SK-N-SH (cell line): ENCODE results near the gene DUSP23. TPM values are rescaled to one million over a fixed set of nuclear protein-coding genes. Genes with fewer than 3 reads are reported as not detected.

Source experiments
- CTCF ChIA-PET: fragments of 300-600, 350-600 bp; formaldehyde crosslinking; extraction: SDS; loops from one replicate; lab custom pipeline; 2021; lab: Yijun Ruan, JAX
- POLR2A ChIA-PET: fragments of 350-600 bp; sonication (Branson Sonifier 250); formaldehyde crosslinking; extraction: SDS; loops from one replicate; lab custom pipeline; 2020; ENCODE audit warnings: antibody characterized with exemption, inconsistent platforms; lab: Yijun Ruan, JAX
- DNase-seq: peaks from one replicate; pipeline ENCODE4 v3.0.0; 2012
- H2AFZ ChIP-seq: fragments of 200-600 bp; sonication (generic); 2 replicates; pipeline ENCODE4 v1.8.1; 2016; ENCODE audit warnings: antibody characterized with exemption, mild to moderate bottlenecking, low read depth
- H3F3A ChIP-seq: fragments of 200-600 bp; sonication (generic); replicated peaks from 2 replicates; pipeline ENCODE3; 2016; ENCODE audit warnings: antibody characterized with exemption, mild to moderate bottlenecking; ENCODE audit not compliant: insufficient read depth
- H3K27ac ChIP-seq, 2 experiments: fragments of 200-500 bp in 1 of 2; fragments of 200-600 bp in 1 of 2; sonication (Bioruptor generic) in 1 of 2; sonication (generic), shearing (Covaris generic) in 1 of 2; 2 replicates each; pipeline versions ENCODE4 v1.5.1 to v1.6.1; 2014 to 2016; ENCODE audit warnings: low read depth in 2 of 2, inconsistent platforms in 1 of 2, low read length in 1 of 2, mild to moderate bottlenecking in 1 of 2, mixed read lengths in 1 of 2
- H3K27me3 ChIP-seq: fragments of 200-600 bp; sonication (generic), shearing (Covaris generic); 2 replicates; pipeline ENCODE4 v1.6.1; 2016; ENCODE audit warnings: mixed run types; ENCODE audit not compliant: insufficient read depth
- H3K36me3 ChIP-seq, 2 experiments: fragments of 200-500 bp in 1 of 2; fragments of 200-600 bp in 1 of 2; sonication (Bioruptor generic) in 1 of 2; sonication (generic) in 1 of 2; replicated peaks in 1 of 2; 2 replicates each; pipeline versions ENCODE3 to v1.5.1; 2014 to 2016; ENCODE audit warnings: low read length in 1 of 2, mild to moderate bottlenecking in 1 of 2; ENCODE audit not compliant: insufficient read depth in 2 of 2, control insufficient read depth in 1 of 2
- H3K4me1 ChIP-seq, 2 experiments: fragments of 200-500 bp in 1 of 2; fragments of 200-600 bp in 1 of 2; sonication (Bioruptor generic) in 1 of 2; sonication (generic), shearing (Covaris generic) in 1 of 2; 2 replicates each; pipeline versions ENCODE4 v1.5.1 to v1.6.1; 2014 to 2016; ENCODE audit warnings: low read depth in 1 of 2, low read length in 1 of 2, mixed run types in 1 of 2; ENCODE audit not compliant: insufficient read depth in 2 of 2, control insufficient read depth in 1 of 2
- H3K4me2 ChIP-seq: fragments of 200-600 bp; sonication (generic), shearing (Covaris generic); 2 replicates; pipeline ENCODE4 v1.6.1; 2017; ENCODE audit warnings: mixed run types
- H3K4me3 ChIP-seq, 2 experiments: fragments of 200-500 bp in 1 of 2; fragments of 200-600 bp in 1 of 2; sonication (Bioruptor generic) in 1 of 2; sonication (generic), shearing (Covaris generic) in 1 of 2; 2 replicates each; pipeline versions ENCODE4 v1.5.1 to v1.8.1; 2014 to 2016; ENCODE audit warnings: low read depth in 2 of 2, inconsistent platforms in 1 of 2, low read length in 1 of 2, mild to moderate bottlenecking in 1 of 2, mixed read lengths in 1 of 2, moderate library complexity in 1 of 2
- H3K79me2 ChIP-seq: fragments of 200-600 bp; sonication (generic); 2 replicates; pipeline ENCODE4 v1.8.1; 2017; ENCODE audit warnings: mild to moderate bottlenecking; ENCODE audit not compliant: insufficient read depth
- H3K9ac ChIP-seq: fragments of 200-600 bp; sonication (generic); 2 replicates; pipeline ENCODE4 v1.6.1; 2017; ENCODE audit warnings: mixed run types
- H3K9me2 ChIP-seq: fragments of 200-600 bp; sonication (generic); 2 replicates; pipeline ENCODE4 v1.6.1; 2017; ENCODE audit warnings: mixed run types
- H3K9me3 ChIP-seq: fragments of 200-600 bp; sonication (generic); 2 replicates; pipeline ENCODE4 v1.6.1; 2017; ENCODE audit warnings: mixed run types, mild to moderate bottlenecking, moderate library complexity
- H4K20me1 ChIP-seq: fragments of 200-600 bp; sonication (generic); 2 replicates; pipeline ENCODE4 v1.6.1; 2017; ENCODE audit warnings: mild to moderate bottlenecking, mixed run types; ENCODE audit not compliant: insufficient read depth
- CTCF ChIP-seq: fragments of 200-600 bp; sonication (generic); IDR thresholded peaks from 2 replicates; pipeline ENCODE4 v1.6.1; 2017; ENCODE audit warnings: antibody characterized with exemption, mild to moderate bottlenecking, moderate library complexity
- EZH2phosphoT487 ChIP-seq: fragments of 200-600 bp; sonication (generic); IDR thresholded peaks from 2 replicates; pipeline ENCODE4 v1.6.1; 2017; ENCODE audit warnings: low read depth, mixed run types, mild to moderate bottlenecking, antibody characterized with exemption, moderate library complexity, borderline replicate concordance
- FOSL2 ChIP-seq: IDR thresholded peaks from 2 replicates; pipeline ENCODE4 v1.4.0; 2012; ENCODE audit warnings: low read depth, mild to moderate bottlenecking, moderate library complexity, borderline replicate concordance
- GABPA ChIP-seq: IDR thresholded peaks from 2 replicates; pipeline ENCODE4 v1.4.0; 2012; ENCODE audit warnings: low read depth, mild to moderate bottlenecking
- JUND ChIP-seq: IDR thresholded peaks from 2 replicates; pipeline ENCODE4 v1.4.0; 2012
- NFIC ChIP-seq: IDR thresholded peaks from 2 replicates; pipeline ENCODE4 v1.4.0; 2012; ENCODE audit warnings: borderline replicate concordance
- POLR2AphosphoS5 ChIP-seq: IDR thresholded peaks from 2 replicates; pipeline ENCODE4 v1.6.1; 2012; ENCODE audit warnings: low read depth, low read length
- RCOR1 ChIP-seq: fragments of 150-350 bp; IDR thresholded peaks from 2 replicates; pipeline ENCODE4 v1.6.1; 2017; ENCODE audit warnings: antibody characterized with exemption, low read length
- REST ChIP-seq: IDR thresholded peaks from 2 replicates; pipeline ENCODE4 v1.6.1; 2012; ENCODE audit warnings: mild to moderate bottlenecking, low read depth, low read length, moderate library complexity
- RXRA ChIP-seq: IDR thresholded peaks from 2 replicates; pipeline ENCODE4 v1.4.0; 2012; ENCODE audit warnings: low read depth, mild to moderate bottlenecking, borderline replicate concordance
- SIN3A ChIP-seq: IDR thresholded peaks from 2 replicates; pipeline ENCODE4 v1.6.1; 2012; ENCODE audit warnings: low read depth, mild to moderate bottlenecking, low read length, moderate library complexity, borderline replicate concordance
- SMC3 ChIP-seq: IDR thresholded peaks from 2 replicates; pipeline ENCODE4 v1.6.1; 2012; ENCODE audit warnings: low read depth, low read length, improper control_type of control experiment
- TCF12 ChIP-seq: IDR thresholded peaks from 2 replicates; pipeline ENCODE4 v1.4.0; 2012
- TEAD4 ChIP-seq: IDR thresholded peaks from 2 replicates; pipeline ENCODE4 v1.4.0; 2012; ENCODE audit warnings: mild to moderate bottlenecking, borderline replicate concordance; ENCODE audit not compliant: insufficient read depth
- USF2 ChIP-seq: fragments of 150-350 bp; IDR thresholded peaks from 2 replicates; pipeline ENCODE4 v1.6.1; 2017; ENCODE audit warnings: antibody characterized with exemption, low read length, low read depth, borderline replicate concordance
- YY1 ChIP-seq: IDR thresholded peaks from 2 replicates; pipeline ENCODE4 v1.4.0; 2012; ENCODE audit warnings: low read depth, mild to moderate bottlenecking
- WGBS: methylation state at CpG from one replicate; pipeline ENCODE4 v1.1.6; 2017; ENCODE audit warnings: low lambda C conversion rate; 5-methylcytosine and 5-hydroxymethylcytosine counted together
- polyA plus RNA-seq, 3 experiments: library from polyadenylated mRNA; depleted of rRNA; stranded (reverse); fragments of >200 nt; gene quantifications; 2 replicates each; pipeline ENCODE4 v1.2.3, GENCODE V29; 2012
- TF ChIP-seq, protein P1 (sequence below): IDR thresholded peaks from 2 replicates; pipeline ENCODE4 v1.4.0; 2012; ENCODE audit warnings: low read depth, borderline replicate concordance

DUSP23 gene
- polyA plus RNA-seq, 1 of the 3 experiments (the other 2 are of a cell fraction), result 41.2 TPM

DNA sequence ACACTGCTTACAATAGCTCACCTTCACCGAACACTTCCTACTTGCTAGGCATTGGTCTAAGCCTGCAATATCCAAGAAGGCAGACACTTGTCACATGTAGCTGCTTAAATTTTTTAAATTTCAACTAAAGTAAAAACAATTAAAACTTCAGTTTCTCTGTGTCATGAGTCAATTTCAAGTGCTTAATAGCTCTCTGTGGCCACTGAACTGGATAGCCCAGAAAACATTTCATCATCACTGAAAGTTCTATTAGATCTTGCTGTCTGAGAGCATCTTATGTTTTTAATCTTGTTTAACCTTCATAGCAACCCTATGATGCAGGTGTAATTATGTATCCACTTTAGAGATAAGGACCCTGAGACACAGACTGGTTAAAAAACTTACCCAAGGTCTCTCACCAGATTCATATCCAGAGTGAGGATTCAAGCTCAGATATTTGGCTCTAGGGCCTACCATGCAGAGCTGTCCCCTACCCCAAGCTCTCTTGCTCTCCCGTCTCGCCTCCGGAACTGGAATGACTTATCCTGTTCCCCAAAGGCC lies 18.8 kb downstream of the DUSP23 start:
- Histone ChIP-seq H3K79me2 (no peaks in the 10 kb centered on the region), H3K36me3 (no peaks in the 10 kb centered on the region), H3F3A (no peaks in the 10 kb centered on the region), H3K4me1 (no peaks in the 10 kb centered on the region; a peak in 1 of 4 replicates), H3K4me2 (no peak overlapping the region), H3K9me3 (no peaks in the 10 kb centered on the region), H3K27ac (no peak overlapping the region), H3K27me3 (peaks cover 8% of the 10 kb centered on the region; the same call in 1 of the 2 replicates), H2AFZ (no peak overlapping the region), H4K20me1 (no peaks in the 10 kb centered on the region), H3K9me2 (no peaks in the 10 kb centered on the region), H3K4me3 (no peak overlapping the region), H3K9ac (no peak overlapping the region)
- POLR2A ChIA-PET, result interaction anchor here (1.8 kb wide), 1 partner anchor 91 kb away, joined by 6 read pairs; no protein-coding TSS in a partner anchor
- WGBS, result 99% methylated on average over 4 of the region's 4 CpGs
- DNase-seq, result no peak
- CTCF ChIA-PET, result interaction anchor here (0.6 to 23.5 kb wide), 49 partner anchors 8 to 808 kb away, joined by 3 to 533 read pairs (median 6); partner anchors contain the start of genes DUSP23, IGSF9, PIGM and SLAMF8
- TF ChIP-seq JUND (no peak), POLR2AphosphoS5 (no peak), RXRA (no peak), EZH2phosphoT487 (no peak), YY1 (no peak), SMC3 (no peak), REST (no peak), GABPA (no peak), TEAD4 (no peak)
- TF ChIP-seq, protein P1, sequence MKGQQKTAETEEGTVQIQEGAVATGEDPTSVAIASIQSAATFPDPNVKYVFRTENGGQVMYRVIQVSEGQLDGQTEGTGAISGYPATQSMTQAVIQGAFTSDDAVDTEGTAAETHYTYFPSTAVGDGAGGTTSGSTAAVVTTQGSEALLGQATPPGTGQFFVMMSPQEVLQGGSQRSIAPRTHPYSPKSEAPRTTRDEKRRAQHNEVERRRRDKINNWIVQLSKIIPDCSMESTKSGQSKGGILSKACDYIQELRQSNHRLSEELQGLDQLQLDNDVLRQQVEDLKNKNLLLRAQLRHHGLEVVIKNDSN, result no peak

- no peak for DNase-seq
- no peak overlapping the region for H3K4me2 ChIP-seq
- WGBS, result 88% methylated on average over 8 of the region's 8 CpGs
- no peaks in the 10 kb centered on the region for H3K79me2 ChIP-seq
- no peaks in the 10 kb centered on the region for H3K36me3 ChIP-seq
- H3K9me2 ChIP-seq, result no peaks in the 10 kb centered on the region
- no peak overlapping the region for H2AFZ ChIP-seq
- H4K20me1 ChIP-seq, result no peaks in the 10 kb centered on the region
- no peaks in the 10 kb centered on the region; a peak in 1 of 4 replicates for H3K4me1 ChIP-seq
- no peak overlapping the region for H3K4me3 ChIP-seq
- H3F3A ChIP-seq, result no peaks in the 10 kb centered on the region
- no peaks in the 10 kb centered on the region for H3K9me3 ChIP-seq
- no peak overlapping the region for H3K27ac ChIP-seq
- no peak overlapping the region for H3K9ac ChIP-seq
- ChIA-PET CTCF (interaction anchor here (1.5 to 23.5 kb wide), 11 partner anchors 10 to 145 kb away, joined by 3 to 533 read pairs (median 14); partner anchors contain the start of gene IGSF9), POLR2A (interaction anchor here (1.8 kb wide), 1 partner anchor 90 kb away, joined by 6 read pairs; no protein-coding TSS in a partner anchor)
- H3K27me3 ChIP-seq, result no peaks in the 10 kb centered on the region
- no peak for TF ChIP-seq RCOR1
- TF ChIP-seq TEAD4, result no peak
- TF ChIP-seq POLR2AphosphoS5, result no peak
- no peak for TF ChIP-seq FOSL2
- TF ChIP-seq, protein P1, result no peak
- no peak for TF ChIP-seq USF2
- TF ChIP-seq NFIC, result no peak
- TF ChIP-seq SIN3A, result no peak
- TF ChIP-seq SMC3, result no peak
- TF ChIP-seq CTCF, result no peak
- TF ChIP-seq TCF12, result no peak
Measured at GRCh38 chr1:159800177-159800930, 19.6 kb downstream of the DUSP23 start.
